WTC11 (cell line): Measurements from ENCODE around the gene SCIMP. TPM values are rescaled to one million over a fixed set of nuclear protein-coding genes. Genes with fewer than 3 reads are reported as not detected.

ENCODE experiments used
- CBFB ChIP-seq: sonication (generic); formaldehyde crosslinking; IDR thresholded peaks from 2 replicates; pipeline ENCODE4 v1.8.1; 2022; ENCODE audit warnings: mild to moderate bottlenecking, low read depth, missing genetic modification reagents
- EMX1 ChIP-seq: fragments of 250-450 bp; sonication (Bioruptor Pico); IDR thresholded peaks from 2 replicates; pipeline ENCODE4 v1.8.0; 2021; ENCODE audit warnings: mild to moderate bottlenecking
- GRHL2 ChIP-seq: fragments of 250-450 bp; sonication (Bioruptor Pico); IDR thresholded peaks from 2 replicates; pipeline ENCODE4 v1.8.0; 2022; ENCODE audit warnings: mild to moderate bottlenecking, moderate library complexity; ENCODE audit not compliant: insufficient replicate concordance, severe bottlenecking
- GTF2I ChIP-seq: fragments of 250-450 bp; sonication (Bioruptor Pico); conservative IDR thresholded peaks from 2 replicates; pipeline ENCODE4 v1.4.0; 2021; ENCODE audit warnings: mild to moderate bottlenecking
- KAT7 ChIP-seq: sonication (generic); formaldehyde crosslinking; IDR thresholded peaks from 2 replicates; pipeline ENCODE4 v1.8.1; 2023; ENCODE audit warnings: missing genetic modification reagents, mild to moderate bottlenecking, borderline replicate concordance
- MXD4 ChIP-seq: fragments of 250-450 bp; sonication (Bioruptor Pico); IDR thresholded peaks from 2 replicates; pipeline ENCODE4 v1.8.0; 2021; ENCODE audit warnings: mild to moderate bottlenecking, moderate library complexity, borderline replicate concordance
- MYBL2 ChIP-seq: sonication (generic); formaldehyde crosslinking; IDR thresholded peaks from 2 replicates; pipeline ENCODE4 v1.8.1; 2023; ENCODE audit warnings: mild to moderate bottlenecking, moderate library complexity, missing genetic modification reagents
- NFATC4 ChIP-seq: fragments of 250-450 bp; sonication (Bioruptor Pico); IDR thresholded peaks from 2 replicates; pipeline ENCODE4 v1.9.0; 2021; ENCODE audit warnings: mild to moderate bottlenecking
- NR2C2 ChIP-seq: sonication (generic); formaldehyde crosslinking; IDR thresholded peaks from 2 replicates; pipeline ENCODE4 v1.8.0; 2022; ENCODE audit warnings: mild to moderate bottlenecking, missing genetic modification reagents
- SMAD4 ChIP-seq: sonication (generic); formaldehyde crosslinking; IDR thresholded peaks from 2 replicates; pipeline ENCODE4 v1.8.0; 2022; ENCODE audit warnings: mild to moderate bottlenecking, missing genetic modification reagents
- SP1 ChIP-seq: sonication (generic); formaldehyde crosslinking; conservative IDR thresholded peaks from 2 replicates; pipeline ENCODE4 v1.8.1; 2022; ENCODE audit warnings: missing genetic modification reagents
- TEAD1 ChIP-seq: sonication (generic); formaldehyde crosslinking; IDR thresholded peaks from 2 replicates; pipeline ENCODE4 v1.8.0; 2022; ENCODE audit warnings: mild to moderate bottlenecking, missing genetic modification reagents
- ZNF138 ChIP-seq: sonication (generic); formaldehyde crosslinking; conservative IDR thresholded peaks from 2 replicates; pipeline ENCODE4 v1.8.1; 2022; ENCODE audit warnings: mild to moderate bottlenecking, moderate library complexity, missing genetic modification reagents
- ZNF219 ChIP-seq: sonication (generic); formaldehyde crosslinking; IDR thresholded peaks from 2 replicates; pipeline ENCODE4 v1.8.0; 2023; ENCODE audit warnings: missing genetic modification reagents, mild to moderate bottlenecking, borderline replicate concordance
- ZNF423 ChIP-seq: fragments of 250-450 bp; sonication (Bioruptor Pico); IDR thresholded peaks from 2 replicates; pipeline ENCODE4 v2.1.2; 2022; ENCODE audit warnings: mild to moderate bottlenecking, moderate library complexity
- total RNA-seq: library from RNA; stranded (reverse); gene quantifications from 3 replicates; pipeline ENCODE4 v1.2.3, GENCODE V29; 2021
- TF ChIP-seq, protein P1 (sequence below): sonication (generic); formaldehyde crosslinking; IDR thresholded peaks from 2 replicates; pipeline ENCODE4 v1.8.1; 2023; ENCODE audit warnings: mild to moderate bottlenecking, missing genetic modification reagents, moderate library complexity
- TF ChIP-seq, protein P2 (sequence below): sonication (generic); formaldehyde crosslinking; IDR thresholded peaks from 2 replicates; pipeline ENCODE4 v1.8.0; 2022; ENCODE audit warnings: missing genetic modification reagents
- TF ChIP-seq, protein P3 (sequence below): sonication (generic); formaldehyde crosslinking; conservative IDR thresholded peaks from 2 replicates; pipeline ENCODE4 v1.8.1; 2023; ENCODE audit warnings: mild to moderate bottlenecking, low read depth, missing genetic modification reagents, moderate library complexity
- TF ChIP-seq, protein P4 (sequence below): sonication (generic); formaldehyde crosslinking; IDR thresholded peaks from 2 replicates; pipeline ENCODE4 v1.8.0; 2023; ENCODE audit warnings: missing genetic modification reagents, mild to moderate bottlenecking, borderline replicate concordance
- TF ChIP-seq, protein P5 (sequence below): sonication (generic); formaldehyde crosslinking; IDR thresholded peaks from 2 replicates; pipeline ENCODE4 v1.8.0; 2022; ENCODE audit warnings: mild to moderate bottlenecking, missing genetic modification reagents
- TF ChIP-seq, protein P6 (sequence below): fragments of 250-450 bp; sonication (Bioruptor Pico); IDR thresholded peaks from 2 replicates; pipeline ENCODE4 v1.9.0; 2021; ENCODE audit warnings: moderate library complexity, mild to moderate bottlenecking, inconsistent platforms, borderline replicate concordance
- TF ChIP-seq, protein P7 (sequence below): sonication (generic); formaldehyde crosslinking; IDR thresholded peaks from 2 replicates; pipeline ENCODE4 v1.8.0; 2022; ENCODE audit warnings: mild to moderate bottlenecking, missing genetic modification reagents
- TF ChIP-seq, protein P8 (sequence below): sonication (generic); formaldehyde crosslinking; IDR thresholded peaks from 2 replicates; pipeline ENCODE4 v1.8.1; 2022; ENCODE audit warnings: mild to moderate bottlenecking, moderate library complexity, missing genetic modification reagents

Gene SCIMP
- total RNA-seq, 1 experiment from 2014 or later = not detected

DNA sequence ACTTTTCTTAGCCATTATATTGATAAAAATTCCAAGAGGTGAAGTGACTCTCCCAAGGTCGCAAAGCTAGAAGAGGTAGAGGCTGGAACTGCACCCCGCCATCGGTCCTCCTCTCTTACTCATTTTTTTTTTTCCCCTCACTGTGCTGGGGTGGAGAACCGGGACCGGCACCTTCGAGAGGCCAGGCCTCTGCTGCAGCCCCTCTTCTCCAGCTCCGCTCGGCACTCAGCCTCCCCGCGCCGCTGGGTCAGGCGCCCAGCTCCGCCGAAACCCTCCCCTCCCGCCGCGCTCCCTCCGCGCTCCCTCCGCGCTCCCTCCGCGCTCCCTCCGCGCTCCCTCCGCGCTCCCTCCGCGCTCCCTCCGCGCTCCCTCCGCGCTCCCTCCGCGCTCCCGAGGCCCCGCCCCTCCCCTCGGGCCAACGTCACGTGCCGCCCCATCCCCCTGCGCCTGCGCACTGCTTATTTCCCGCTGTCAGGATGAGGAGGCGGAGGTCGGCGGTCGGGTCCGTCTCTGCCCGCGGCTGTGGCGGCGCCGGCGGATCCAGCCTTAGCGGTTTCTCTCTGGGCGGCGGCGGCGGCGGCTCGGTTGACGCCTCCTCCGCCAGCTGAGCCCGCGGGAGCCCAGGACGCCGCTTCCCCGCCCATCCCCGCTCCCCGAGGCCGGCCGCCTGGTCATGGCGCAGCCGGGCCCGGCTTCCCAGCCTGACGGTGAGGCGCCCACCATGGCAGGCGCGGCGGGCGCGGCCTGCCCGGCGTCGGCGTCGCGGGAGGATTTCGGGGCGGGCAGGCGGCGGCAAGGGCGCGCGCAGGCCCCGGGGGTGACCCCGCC lies 47.4 kb upstream of the SCIMP start, which contains the start of gene RABEP1 (continued):
- TF ChIP-seq, protein P1, sequence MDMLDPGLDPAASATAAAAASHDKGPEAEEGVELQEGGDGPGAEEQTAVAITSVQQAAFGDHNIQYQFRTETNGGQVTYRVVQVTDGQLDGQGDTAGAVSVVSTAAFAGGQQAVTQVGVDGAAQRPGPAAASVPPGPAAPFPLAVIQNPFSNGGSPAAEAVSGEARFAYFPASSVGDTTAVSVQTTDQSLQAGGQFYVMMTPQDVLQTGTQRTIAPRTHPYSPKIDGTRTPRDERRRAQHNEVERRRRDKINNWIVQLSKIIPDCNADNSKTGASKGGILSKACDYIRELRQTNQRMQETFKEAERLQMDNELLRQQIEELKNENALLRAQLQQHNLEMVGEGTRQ (CRISPR knock-in tag) = peak; percentile 97
- TF ChIP-seq, protein P2, sequence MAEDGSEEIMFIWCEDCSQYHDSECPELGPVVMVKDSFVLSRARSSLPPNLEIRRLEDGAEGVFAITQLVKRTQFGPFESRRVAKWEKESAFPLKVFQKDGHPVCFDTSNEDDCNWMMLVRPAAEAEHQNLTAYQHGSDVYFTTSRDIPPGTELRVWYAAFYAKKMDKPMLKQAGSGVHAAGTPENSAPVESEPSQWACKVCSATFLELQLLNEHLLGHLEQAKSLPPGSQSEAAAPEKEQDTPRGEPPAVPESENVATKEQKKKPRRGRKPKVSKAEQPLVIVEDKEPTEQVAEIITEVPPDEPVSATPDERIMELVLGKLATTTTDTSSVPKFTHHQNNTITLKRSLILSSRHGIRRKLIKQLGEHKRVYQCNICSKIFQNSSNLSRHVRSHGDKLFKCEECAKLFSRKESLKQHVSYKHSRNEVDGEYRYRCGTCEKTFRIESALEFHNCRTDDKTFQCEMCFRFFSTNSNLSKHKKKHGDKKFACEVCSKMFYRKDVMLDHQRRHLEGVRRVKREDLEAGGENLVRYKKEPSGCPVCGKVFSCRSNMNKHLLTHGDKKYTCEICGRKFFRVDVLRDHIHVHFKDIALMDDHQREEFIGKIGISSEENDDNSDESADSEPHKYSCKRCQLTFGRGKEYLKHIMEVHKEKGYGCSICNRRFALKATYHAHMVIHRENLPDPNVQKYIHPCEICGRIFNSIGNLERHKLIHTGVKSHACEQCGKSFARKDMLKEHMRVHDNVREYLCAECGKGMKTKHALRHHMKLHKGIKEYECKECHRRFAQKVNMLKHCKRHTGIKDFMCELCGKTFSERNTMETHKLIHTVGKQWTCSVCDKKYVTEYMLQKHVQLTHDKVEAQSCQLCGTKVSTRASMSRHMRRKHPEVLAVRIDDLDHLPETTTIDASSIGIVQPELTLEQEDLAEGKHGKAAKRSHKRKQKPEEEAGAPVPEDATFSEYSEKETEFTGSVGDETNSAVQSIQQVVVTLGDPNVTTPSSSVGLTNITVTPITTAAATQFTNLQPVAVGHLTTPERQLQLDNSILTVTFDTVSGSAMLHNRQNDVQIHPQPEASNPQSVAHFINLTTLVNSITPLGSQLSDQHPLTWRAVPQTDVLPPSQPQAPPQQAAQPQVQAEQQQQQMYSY (CRISPR knock-in tag) = no peak
- TF ChIP-seq, protein P3, sequence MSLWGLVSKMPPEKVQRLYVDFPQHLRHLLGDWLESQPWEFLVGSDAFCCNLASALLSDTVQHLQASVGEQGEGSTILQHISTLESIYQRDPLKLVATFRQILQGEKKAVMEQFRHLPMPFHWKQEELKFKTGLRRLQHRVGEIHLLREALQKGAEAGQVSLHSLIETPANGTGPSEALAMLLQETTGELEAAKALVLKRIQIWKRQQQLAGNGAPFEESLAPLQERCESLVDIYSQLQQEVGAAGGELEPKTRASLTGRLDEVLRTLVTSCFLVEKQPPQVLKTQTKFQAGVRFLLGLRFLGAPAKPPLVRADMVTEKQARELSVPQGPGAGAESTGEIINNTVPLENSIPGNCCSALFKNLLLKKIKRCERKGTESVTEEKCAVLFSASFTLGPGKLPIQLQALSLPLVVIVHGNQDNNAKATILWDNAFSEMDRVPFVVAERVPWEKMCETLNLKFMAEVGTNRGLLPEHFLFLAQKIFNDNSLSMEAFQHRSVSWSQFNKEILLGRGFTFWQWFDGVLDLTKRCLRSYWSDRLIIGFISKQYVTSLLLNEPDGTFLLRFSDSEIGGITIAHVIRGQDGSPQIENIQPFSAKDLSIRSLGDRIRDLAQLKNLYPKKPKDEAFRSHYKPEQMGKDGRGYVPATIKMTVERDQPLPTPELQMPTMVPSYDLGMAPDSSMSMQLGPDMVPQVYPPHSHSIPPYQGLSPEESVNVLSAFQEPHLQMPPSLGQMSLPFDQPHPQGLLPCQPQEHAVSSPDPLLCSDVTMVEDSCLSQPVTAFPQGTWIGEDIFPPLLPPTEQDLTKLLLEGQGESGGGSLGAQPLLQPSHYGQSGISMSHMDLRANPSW (CRISPR knock-in tag) = 0 out of 2 replicates have a peak, but pooled peaks have one; percentile 49
- TF ChIP-seq, protein P4, sequence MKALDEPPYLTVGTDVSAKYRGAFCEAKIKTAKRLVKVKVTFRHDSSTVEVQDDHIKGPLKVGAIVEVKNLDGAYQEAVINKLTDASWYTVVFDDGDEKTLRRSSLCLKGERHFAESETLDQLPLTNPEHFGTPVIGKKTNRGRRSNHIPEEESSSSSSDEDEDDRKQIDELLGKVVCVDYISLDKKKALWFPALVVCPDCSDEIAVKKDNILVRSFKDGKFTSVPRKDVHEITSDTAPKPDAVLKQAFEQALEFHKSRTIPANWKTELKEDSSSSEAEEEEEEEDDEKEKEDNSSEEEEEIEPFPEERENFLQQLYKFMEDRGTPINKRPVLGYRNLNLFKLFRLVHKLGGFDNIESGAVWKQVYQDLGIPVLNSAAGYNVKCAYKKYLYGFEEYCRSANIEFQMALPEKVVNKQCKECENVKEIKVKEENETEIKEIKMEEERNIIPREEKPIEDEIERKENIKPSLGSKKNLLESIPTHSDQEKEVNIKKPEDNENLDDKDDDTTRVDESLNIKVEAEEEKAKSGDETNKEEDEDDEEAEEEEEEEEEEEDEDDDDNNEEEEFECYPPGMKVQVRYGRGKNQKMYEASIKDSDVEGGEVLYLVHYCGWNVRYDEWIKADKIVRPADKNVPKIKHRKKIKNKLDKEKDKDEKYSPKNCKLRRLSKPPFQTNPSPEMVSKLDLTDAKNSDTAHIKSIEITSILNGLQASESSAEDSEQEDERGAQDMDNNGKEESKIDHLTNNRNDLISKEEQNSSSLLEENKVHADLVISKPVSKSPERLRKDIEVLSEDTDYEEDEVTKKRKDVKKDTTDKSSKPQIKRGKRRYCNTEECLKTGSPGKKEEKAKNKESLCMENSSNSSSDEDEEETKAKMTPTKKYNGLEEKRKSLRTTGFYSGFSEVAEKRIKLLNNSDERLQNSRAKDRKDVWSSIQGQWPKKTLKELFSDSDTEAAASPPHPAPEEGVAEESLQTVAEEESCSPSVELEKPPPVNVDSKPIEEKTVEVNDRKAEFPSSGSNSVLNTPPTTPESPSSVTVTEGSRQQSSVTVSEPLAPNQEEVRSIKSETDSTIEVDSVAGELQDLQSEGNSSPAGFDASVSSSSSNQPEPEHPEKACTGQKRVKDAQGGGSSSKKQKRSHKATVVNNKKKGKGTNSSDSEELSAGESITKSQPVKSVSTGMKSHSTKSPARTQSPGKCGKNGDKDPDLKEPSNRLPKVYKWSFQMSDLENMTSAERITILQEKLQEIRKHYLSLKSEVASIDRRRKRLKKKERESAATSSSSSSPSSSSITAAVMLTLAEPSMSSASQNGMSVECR (CRISPR knock-in tag) = no peak; the same call in 1 of the 2 replicates
- TF ChIP-seq MYBL2 (CRISPR knock-in tag) = no peak
- TF ChIP-seq MXD4 = no peak
- TF ChIP-seq ZNF138 (CRISPR knock-in tag) = no peak
- TF ChIP-seq SMAD4 (CRISPR knock-in tag) = no peak
- no peak for TF ChIP-seq GRHL2
- TF ChIP-seq ZNF423 = peak; percentile 36; the same call in 1 of the 2 replicates
- no peak for TF ChIP-seq ZNF219 (CRISPR knock-in tag)
- no peak for TF ChIP-seq NR2C2 (CRISPR knock-in tag)
- TF ChIP-seq SP1 (CRISPR knock-in tag) = peak; percentile 80
- TF ChIP-seq, protein P5, sequence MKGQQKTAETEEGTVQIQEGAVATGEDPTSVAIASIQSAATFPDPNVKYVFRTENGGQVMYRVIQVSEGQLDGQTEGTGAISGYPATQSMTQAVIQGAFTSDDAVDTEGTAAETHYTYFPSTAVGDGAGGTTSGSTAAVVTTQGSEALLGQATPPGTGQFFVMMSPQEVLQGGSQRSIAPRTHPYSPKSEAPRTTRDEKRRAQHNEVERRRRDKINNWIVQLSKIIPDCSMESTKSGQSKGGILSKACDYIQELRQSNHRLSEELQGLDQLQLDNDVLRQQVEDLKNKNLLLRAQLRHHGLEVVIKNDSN (CRISPR knock-in tag) = peak; percentile 96
- TF ChIP-seq TEAD1 = 0 out of 2 replicates have a peak, but pooled peaks have one; percentile 35
- TF ChIP-seq EMX1 (CRISPR knock-in tag) = no peak
- TF ChIP-seq, protein P6, sequence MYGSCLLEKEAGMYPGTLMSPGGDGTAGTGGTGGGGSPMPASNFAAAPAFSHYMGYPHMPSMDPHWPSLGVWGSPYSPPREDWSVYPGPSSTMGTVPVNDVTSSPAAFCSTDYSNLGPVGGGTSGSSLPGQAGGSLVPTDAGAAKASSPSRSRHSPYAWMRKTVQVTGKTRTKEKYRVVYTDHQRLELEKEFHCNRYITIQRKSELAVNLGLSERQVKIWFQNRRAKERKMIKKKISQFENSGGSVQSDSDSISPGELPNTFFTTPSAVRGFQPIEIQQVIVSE (CRISPR knock-in tag) = no peak
- TF ChIP-seq, protein P7, sequence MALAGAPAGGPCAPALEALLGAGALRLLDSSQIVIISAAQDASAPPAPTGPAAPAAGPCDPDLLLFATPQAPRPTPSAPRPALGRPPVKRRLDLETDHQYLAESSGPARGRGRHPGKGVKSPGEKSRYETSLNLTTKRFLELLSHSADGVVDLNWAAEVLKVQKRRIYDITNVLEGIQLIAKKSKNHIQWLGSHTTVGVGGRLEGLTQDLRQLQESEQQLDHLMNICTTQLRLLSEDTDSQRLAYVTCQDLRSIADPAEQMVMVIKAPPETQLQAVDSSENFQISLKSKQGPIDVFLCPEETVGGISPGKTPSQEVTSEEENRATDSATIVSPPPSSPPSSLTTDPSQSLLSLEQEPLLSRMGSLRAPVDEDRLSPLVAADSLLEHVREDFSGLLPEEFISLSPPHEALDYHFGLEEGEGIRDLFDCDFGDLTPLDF (CRISPR knock-in tag) = no peak
- TF ChIP-seq, protein P8, sequence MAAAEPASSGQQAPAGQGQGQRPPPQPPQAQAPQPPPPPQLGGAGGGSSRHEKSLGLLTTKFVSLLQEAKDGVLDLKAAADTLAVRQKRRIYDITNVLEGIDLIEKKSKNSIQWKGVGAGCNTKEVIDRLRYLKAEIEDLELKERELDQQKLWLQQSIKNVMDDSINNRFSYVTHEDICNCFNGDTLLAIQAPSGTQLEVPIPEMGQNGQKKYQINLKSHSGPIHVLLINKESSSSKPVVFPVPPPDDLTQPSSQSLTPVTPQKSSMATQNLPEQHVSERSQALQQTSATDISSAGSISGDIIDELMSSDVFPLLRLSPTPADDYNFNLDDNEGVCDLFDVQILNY (CRISPR knock-in tag) = peak; percentile 68; the same call in 1 of the 2 replicates
- peak; percentile 86 for TF ChIP-seq GTF2I
- TF ChIP-seq KAT7 (CRISPR knock-in tag) = 0 out of 2 replicates have a peak, but pooled peaks have one; percentile 33
- TF ChIP-seq NFATC4 = no peak
- no peak for TF ChIP-seq CBFB (CRISPR knock-in tag)
